HEK293 (cell line): ENCODE data around the gene CBX5.

Experiments
- BCL6B ChIP-seq: fragments of 450-650 bp; formaldehyde crosslinking; IDR thresholded peaks from 2 replicates; pipeline ENCODE4 v1.5.1; 2017; ENCODE audit warnings: missing biosample characterization, missing genetic modification characterization
- EGR2 ChIP-seq: fragments of 450-650 bp; formaldehyde crosslinking; IDR thresholded peaks from 2 replicates; pipeline ENCODE4 v1.5.1; 2016; ENCODE audit warnings: low read depth, missing biosample characterization, missing genetic modification characterization
- HIC1 ChIP-seq: fragments of 450-650 bp; formaldehyde crosslinking; IDR thresholded peaks from 2 replicates; pipeline ENCODE4 v1.5.1; 2016; ENCODE audit warnings: missing biosample characterization, missing genetic modification characterization
- KLF17 ChIP-seq: fragments of 450-650 bp; formaldehyde crosslinking; IDR thresholded peaks from 2 replicates; pipeline ENCODE4 v1.5.1; 2016; ENCODE audit warnings: missing biosample characterization, missing genetic modification characterization
- PRDM10 ChIP-seq: fragments of 450-650 bp; formaldehyde crosslinking; IDR thresholded peaks from 2 replicates; pipeline ENCODE4 v1.5.1; 2016; ENCODE audit warnings: missing biosample characterization, missing genetic modification characterization
- ZBTB17 ChIP-seq: fragments of 450-650 bp; formaldehyde crosslinking; IDR thresholded peaks from 2 replicates; pipeline ENCODE4 v1.5.1; 2016; ENCODE audit warnings: missing biosample characterization, missing genetic modification characterization
- ZNF155 ChIP-seq: fragments of 450-650 bp; formaldehyde crosslinking; IDR thresholded peaks from 2 replicates; pipeline ENCODE4 v1.5.1; 2016; ENCODE audit warnings: missing biosample characterization, missing genetic modification characterization
- ZNF169 ChIP-seq: fragments of 450-650 bp; formaldehyde crosslinking; IDR thresholded peaks from 2 replicates; pipeline ENCODE4 v1.5.1; 2016; ENCODE audit warnings: missing biosample characterization, missing genetic modification characterization
- ZNF23 ChIP-seq: fragments of 450-650 bp; formaldehyde crosslinking; IDR thresholded peaks from 2 replicates; pipeline ENCODE4 v1.5.1; 2016; ENCODE audit warnings: missing biosample characterization, missing genetic modification characterization, borderline replicate concordance
- ZNF335 ChIP-seq: fragments of 450-650 bp; formaldehyde crosslinking; conservative IDR thresholded peaks from 2 replicates; pipeline ENCODE4 v1.5.1; 2016; ENCODE audit warnings: missing biosample characterization, missing genetic modification characterization
- ZNF398 ChIP-seq: fragments of 450-650 bp; formaldehyde crosslinking; IDR thresholded peaks from 2 replicates; pipeline ENCODE4 v1.5.1; 2017; ENCODE audit warnings: missing biosample characterization, missing genetic modification characterization
- ZNF501 ChIP-seq: fragments of 450-650 bp; formaldehyde crosslinking; IDR thresholded peaks from 2 replicates; pipeline ENCODE4 v1.5.1; 2016; ENCODE audit warnings: missing biosample characterization, missing genetic modification characterization
- ZNF514 ChIP-seq: fragments of 450-650 bp; formaldehyde crosslinking; IDR thresholded peaks from 2 replicates; pipeline ENCODE4 v1.5.1; 2016; ENCODE audit warnings: missing biosample characterization, missing genetic modification characterization
- ZNF518A ChIP-seq: fragments of 450-650 bp; formaldehyde crosslinking; conservative IDR thresholded peaks from 2 replicates; pipeline ENCODE4 v1.5.1; 2016; ENCODE audit warnings: low read depth, missing biosample characterization, missing genetic modification characterization
- ZNF521 ChIP-seq: fragments of 450-650 bp; formaldehyde crosslinking; IDR thresholded peaks from 2 replicates; pipeline ENCODE4 v1.5.1; 2017; ENCODE audit warnings: missing biosample characterization, mild to moderate bottlenecking, missing genetic modification characterization
- ZNF558 ChIP-seq: fragments of 450-650 bp; formaldehyde crosslinking; IDR thresholded peaks from 2 replicates; pipeline ENCODE4 v1.5.1; 2016; ENCODE audit warnings: missing biosample characterization, missing genetic modification characterization
- ZNF561 ChIP-seq: fragments of 450-650 bp; IDR thresholded peaks from 2 replicates; pipeline ENCODE4 v1.5.1; 2018; ENCODE audit warnings: missing biosample characterization, missing genetic modification characterization, borderline replicate concordance
- ZNF571 ChIP-seq: fragments of 450-650 bp; formaldehyde crosslinking; IDR thresholded peaks from 2 replicates; pipeline ENCODE4 v1.5.0; 2017; ENCODE audit warnings: missing biosample characterization, missing genetic modification characterization
- ZNF626 ChIP-seq: fragments of 450-650 bp; sonication (Bioruptor Pico); formaldehyde crosslinking; IDR thresholded peaks from 2 replicates; pipeline ENCODE4 v1.5.1; 2018; ENCODE audit warnings: missing biosample characterization, missing genetic modification characterization, inconsistent platforms
- ZNF660 ChIP-seq: fragments of 450-650 bp; IDR thresholded peaks from 2 replicates; pipeline ENCODE4 v1.5.1; 2018; ENCODE audit warnings: missing biosample characterization, mild to moderate bottlenecking, missing genetic modification characterization
- ZNF707 ChIP-seq: fragments of 450-650 bp; formaldehyde crosslinking; IDR thresholded peaks from 2 replicates; pipeline ENCODE4 v1.5.1; 2016; ENCODE audit warnings: missing biosample characterization, missing genetic modification characterization
- ZNF837 ChIP-seq: fragments of 450-650 bp; formaldehyde crosslinking; IDR thresholded peaks from 2 replicates; pipeline ENCODE4 v1.5.1; 2016; ENCODE audit warnings: missing biosample characterization, missing genetic modification characterization
- ZNF843 ChIP-seq: fragments of 450-650 bp; formaldehyde crosslinking; IDR thresholded peaks from 2 replicates; pipeline ENCODE4 v1.5.1; 2016; ENCODE audit warnings: missing biosample characterization, missing genetic modification characterization
- ZSCAN30 ChIP-seq: fragments of 450-650 bp; IDR thresholded peaks from 2 replicates; pipeline ENCODE4 v1.5.1; 2018; ENCODE audit warnings: missing biosample characterization, mild to moderate bottlenecking, missing genetic modification characterization, moderate library complexity

Gene CBX5

GRCh38 chr12:54259194-54260011 lies 20.5 kb downstream of the CBX5 start (continued):
- TF ChIP-seq ZNF155 (tag by site-specific recombination), result no peak
- TF ChIP-seq ZNF561, result peak; percentile 70; the same call in 1 of the 2 replicates
- no peak for TF ChIP-seq ZNF23
- 0 out of 2 replicates have a peak, but pooled peaks have one; percentile 35 for TF ChIP-seq ZBTB17
- peak; percentile 81 for TF ChIP-seq ZNF335 (tag by site-specific recombination)
- peak; percentile 32; the same call in 1 of the 2 replicates for TF ChIP-seq KLF17 (tag by site-specific recombination)
- no peak for TF ChIP-seq ZNF558 (tag by site-specific recombination)
- no peak for TF ChIP-seq ZNF571
- no peak for TF ChIP-seq EGR2 (tag by site-specific recombination)
- no peak for TF ChIP-seq ZNF514 (tag by site-specific recombination)
- peak; percentile 54; the same call in 1 of the 2 replicates for TF ChIP-seq HIC1 (tag by site-specific recombination)
- TF ChIP-seq ZNF843 (tag by site-specific recombination), result no peak
- TF ChIP-seq ZNF518A, result no peak
- TF ChIP-seq PRDM10 (tag by site-specific recombination), result peak; percentile 98
- TF ChIP-seq ZSCAN30 (tag by site-specific recombination), result no peak
- no peak for TF ChIP-seq ZNF501 (tag by site-specific recombination)
- no peak for TF ChIP-seq BCL6B (tag by site-specific recombination)
- no peak for TF ChIP-seq ZNF707 (tag by site-specific recombination)
- no peak for TF ChIP-seq ZNF521 (tag by site-specific recombination)
- 0 out of 2 replicates have a peak, but pooled peaks have one; percentile 28 for TF ChIP-seq ZNF660 (tag by site-specific recombination)
- TF ChIP-seq ZNF169 (tag by site-specific recombination), result no peak
- TF ChIP-seq ZNF398, result peak; percentile 22; the same call in 1 of the 2 replicates
- no peak for TF ChIP-seq ZNF837 (tag by site-specific recombination)
- no peak for TF ChIP-seq ZNF626 (tag by site-specific recombination)
